NB4 (cell line): ENCODE results near the gene ARHGAP18.

ENCODE experiments used
- DNase-seq: peaks from one replicate; pipeline ENCODE4 v3.0.0; 2010; ENCODE audit warnings: low read depth
- H3K4me3 ChIP-seq: one replicate; pipeline ENCODE4 v1.5.1; 2011; ENCODE audit warnings: mild to moderate bottlenecking, low read depth, low read length, moderate library complexity
- CTCF ChIP-seq: IDR thresholded peaks from one replicate; pipeline ENCODE4 v1.5.1; 2012; ENCODE audit warnings: low read depth, low read length
- MAX ChIP-seq: IDR thresholded peaks from 2 replicates; pipeline ENCODE4 v1.6.1; 2011; ENCODE audit warnings: low read depth, low read length
- MYC ChIP-seq: IDR thresholded peaks from 2 replicates; pipeline ENCODE4 v1.6.1; 2011; ENCODE audit warnings: low read depth, low read length
- POLR2A ChIP-seq: IDR thresholded peaks from 2 replicates; pipeline ENCODE4 v1.6.1; 2011; ENCODE audit warnings: mild to moderate bottlenecking; ENCODE audit not compliant: insufficient read length; ENCODE audit errors: extremely low read depth

ARHGAP18 gene

GRCh38 chr6:129568015-129568414, 142.0 kb downstream of the ARHGAP18 start:
- TF ChIP-seq MYC (no peak), POLR2A (no peak), CTCF (no peak), MAX (no peak)
- no peak for DNase-seq
- no peak overlapping the region for H3K4me3 ChIP-seq

- peak; percentile 53 for DNase-seq
- TF ChIP-seq MAX (no peak), MYC (no peak), POLR2A (no peak), CTCF (peak; percentile 51)
- H3K4me3 ChIP-seq: no peak overlapping the region
Measured at GRCh38 chr6:129567374-129567773, 142.6 kb downstream of the ARHGAP18 start.

GRCh38 chr6:129565811-129566210, 144.2 kb downstream of the ARHGAP18 start:
- H3K4me3 ChIP-seq: no peak overlapping the region
- TF ChIP-seq CTCF: no peak
- DNase-seq: no peak

GRCh38 chr6:129565366-129565765, 144.6 kb downstream of the ARHGAP18 start:
- DNase-seq: no peak
- no peak overlapping the region for H3K4me3 ChIP-seq
- no peak for TF ChIP-seq MAX
- TF ChIP-seq CTCF: no peak
- TF ChIP-seq MYC: no peak
- no peak for TF ChIP-seq POLR2A

- no peak for TF ChIP-seq CTCF
- no peak for TF ChIP-seq MYC
- no peak for TF ChIP-seq MAX
- no peak for TF ChIP-seq POLR2A
- H3K4me3 ChIP-seq: no peak overlapping the region
- no peak for DNase-seq
Measured at GRCh38 chr6:129558248-129558647, 151.7 kb downstream of the ARHGAP18 start.

GRCh38 chr6:129555206-129555832, 154.7 kb downstream of the ARHGAP18 start:
- no peak for DNase-seq
- H3K4me3 ChIP-seq: no peak overlapping the region
- TF ChIP-seq POLR2A: no peak
- TF ChIP-seq CTCF: no peak
